Peyer's patch (tissue), 4 donors: ENCODE measurements around the gene INO80B. TPM values are rescaled to one million over a fixed set of nuclear protein-coding genes. Genes with fewer than 3 reads are reported as not detected.

Experiments
- DNase-seq, 3 donors: peaks; one replicate each; pipeline ENCODE4 v3.0.0-alpha.2; 2017 to 2019
- H3K27ac ChIP-seq, 4 donors: fragments of 200-600 bp; sonication (generic); one replicate each; pipeline ENCODE4 v1.5.1; 2016 to 2019
- H3K27me3 ChIP-seq, 2 donors: fragments of 200-600 bp; sonication (generic); one replicate each; pipeline ENCODE4 v1.5.1; 2019
- H3K36me3 ChIP-seq, 3 donors: fragments of 200-600 bp; sonication (generic); one replicate each; pipeline ENCODE4 v1.5.1; 2016 to 2019
- H3K4me1 ChIP-seq, 4 donors: fragments of 200-600 bp; sonication (generic); one replicate each; pipeline ENCODE4 v1.5.1; 2016 to 2019
- H3K4me3 ChIP-seq, 4 donors: fragments of 200-600 bp; sonication (generic); 1 replicate in 3 of 4; 2 replicates in 1 of 4; pipeline ENCODE4 v1.5.1; 2016 to 2019; ENCODE audit warnings: mild to moderate bottlenecking in 1 of 4
- H3K9me3 ChIP-seq, 4 donors: fragments of 200-600 bp; sonication (generic); one replicate each; pipeline ENCODE4 v1.5.1; 2016 to 2019; ENCODE audit warnings: mild to moderate bottlenecking in 1 of 4
- CTCF ChIP-seq, 6 experiments: fragments of 450-650 bp in 4 of 6; fragments of 200-600 bp in 2 of 6; sonication (generic) in 1 of 6; IDR thresholded peaks; one replicate each; pipeline ENCODE4 v1.5.1; 2017 to 2019; ENCODE audit warnings: antibody characterized with exemption in 6 of 6, mild to moderate bottlenecking in 3 of 6, moderate library complexity in 1 of 6
- POLR2A ChIP-seq, 2 donors: fragments of 450-650 bp; IDR thresholded peaks; one replicate each; pipeline ENCODE4 v1.5.1; 2017; ENCODE audit warnings: antibody characterized with exemption in 2 of 2, mild to moderate bottlenecking in 2 of 2, moderate library complexity in 2 of 2
- total RNA-seq, 4 donors: library from RNA; depleted of rRNA; stranded (reverse); fragments of >200 nt; gene quantifications; one replicate each; pipeline ENCODE4 v1.1.0, GENCODE V29; 2016

The INO80B gene
- total RNA-seq, 4 donors from 2014 or later = 5.4 to 83.3 (median 41.8) TPM

GRCh38 chr2:74496997-74497776, 42.3 kb downstream of the INO80B start:
- peak overlapping the region in 1 of 4 donors; percentile 49 for H3K27ac ChIP-seq
- no peaks in the 10 kb centered on the region for H3K9me3 ChIP-seq
- H3K36me3 ChIP-seq = peaks cover 0 to 23% (median 0%) of the 10 kb centered on the region in 3 donors
- DNase-seq = no peak
- H3K27me3 ChIP-seq = no peaks in the 10 kb centered on the region
- H3K4me1 ChIP-seq = peaks cover 3 to 38% (median 19%) of the 10 kb centered on the region in 4 donors
- TF ChIP-seq CTCF (IDR thresholded peaks at IDR 0.05) (no peak), POLR2A (IDR thresholded peaks at IDR 0.05) (no peak)
- H3K4me3 ChIP-seq = peak overlapping the region in 3 of 4 donors; percentile 50 to 60 (median 53)

- Histone ChIP-seq H3K4me1 (peaks cover 3 to 42% (median 21%) of the 10 kb centered on the region in 4 donors), H3K27ac (peak overlapping the region in 3 of 4 donors; percentile 16 to 49 (median 25)), H3K27me3 (no peaks in the 10 kb centered on the region), H3K9me3 (no peaks in the 10 kb centered on the region), H3K36me3 (peaks cover 0 to 16% (median 0%) of the 10 kb centered on the region in 3 donors), H3K4me3 (peak overlapping the region; percentile 30 to 60 (median 52))
- DNase-seq = peak in 2 of 3 donors; percentile 68 to 74
- TF ChIP-seq CTCF (IDR thresholded peaks at IDR 0.05) = no peak
- no peak for TF ChIP-seq POLR2A (IDR thresholded peaks at IDR 0.05)
Observed at GRCh38 chr2:74497777-74498499, 43.1 kb downstream of the INO80B start.

- peak overlapping the region in 3 of 4 donors; percentile 16 to 49 (median 29) for H3K27ac ChIP-seq
- H3K9me3 ChIP-seq = no peaks in the 10 kb centered on the region
- peaks cover 0 to 8% (median 0%) of the 10 kb centered on the region in 3 donors for H3K36me3 ChIP-seq
- TF ChIP-seq CTCF (IDR thresholded peaks at IDR 0.05) = no peak
- TF ChIP-seq POLR2A (IDR thresholded peaks at IDR 0.05) = no peak
- H3K27me3 ChIP-seq = no peaks in the 10 kb centered on the region
- peaks cover 3 to 46% (median 26%) of the 10 kb centered on the region in 4 donors for H3K4me1 ChIP-seq
- DNase-seq = peak in 2 of 3 donors; percentile 55 to 70
- peak overlapping the region; percentile 30 to 60 (median 52) for H3K4me3 ChIP-seq
Observed at GRCh38 chr2:74498500-74499266, 43.8 kb downstream of the INO80B start.

- peak within 1 kb of the TSS in 3 of 4 donors; percentile 16 to 49 (median 29) for H3K27ac ChIP-seq
- peaks cover 0 to 1% (median 0%) of the 10 kb centered on the region in 3 donors for H3K36me3 ChIP-seq
- peak in 1 of 3 donors; percentile 63 for DNase-seq
- H3K4me1 ChIP-seq = peaks cover 3 to 53% (median 26%) of the 10 kb centered on the region in 4 donors
- H3K9me3 ChIP-seq = no peaks in the 10 kb centered on the region
- H3K27me3 ChIP-seq = no peaks in the 10 kb centered on the region
- TF ChIP-seq CTCF (IDR thresholded peaks at IDR 0.05) (no peak), POLR2A (IDR thresholded peaks at IDR 0.05) (peak in 1 of 2 donors; percentile 18)
- peak within 1 kb of the TSS; percentile 30 to 60 (median 52) for H3K4me3 ChIP-seq
Observed at GRCh38 chr2:74499267-74499939, 44.5 kb downstream of the INO80B start, which contains the start of gene LBX2. Gene LBX2 (minus strand): TSS chr2:74499603. CDS start chr2:74499537, 66 bp downstream.
